Right atrium auricular region (tissue), 2 donors: Measurements from ENCODE around the gene NUTF2. TPM values are rescaled to one million over a fixed set of nuclear protein-coding genes. Genes with fewer than 3 reads are reported as not detected.

Experiments used
- DNase-seq: peaks from one replicate; pipeline ENCODE4 v3.0.0-alpha.2; 2019; ENCODE audit warnings: low spot score
- H3K27ac ChIP-seq, 2 donors: fragments of 200-600 bp; sonication (generic); 1 replicate in 1 of 2; 2 replicates in 1 of 2; pipeline ENCODE4 v1.5.1; 2016 to 2019
- H3K27me3 ChIP-seq, 2 donors: fragments of 200-600 bp; sonication (generic); one replicate each; pipeline versions ENCODE4 v1.5.1 to v1.6.0; 2017 to 2019
- H3K36me3 ChIP-seq: fragments of 200-600 bp; sonication (generic); one replicate; pipeline ENCODE4 v1.5.1; 2016
- H3K4me1 ChIP-seq, 2 donors: fragments of 200-600 bp; sonication (generic); one replicate each; pipeline versions ENCODE4 v1.5.1 to v1.6.0; 2017 to 2019
- H3K4me3 ChIP-seq, 2 donors: fragments of 200-600 bp; sonication (generic); 1 replicate in 1 of 2; 2 replicates in 1 of 2; pipeline ENCODE4 v1.5.1; 2017 to 2019; ENCODE audit warnings: mild to moderate bottlenecking in 1 of 2, moderate library complexity in 1 of 2
- H3K9me3 ChIP-seq, 2 donors: fragments of 200-600 bp; sonication (generic); one replicate each; pipeline ENCODE4 v1.5.1; 2019
- total RNA-seq, 2 donors: library from RNA; depleted of rRNA; stranded (reverse); fragments of >200 nt; gene quantifications; one replicate each; pipeline ENCODE4 v1.1.0, GENCODE V29; 2016
- TF ChIP-seq, protein P1 (sequence below), 2 donors: fragments of 200-600 bp; sonication (generic); IDR thresholded peaks; one replicate each; pipeline ENCODE4 v1.5.1; 2019; ENCODE audit warnings: antibody characterized with exemption in 2 of 2

Gene NUTF2
- 100 to 1,000 TPM in 1 of 2 donors, 10 to 100 TPM in 1; 44.6 to 132 TPM for total RNA-seq

DNA sequence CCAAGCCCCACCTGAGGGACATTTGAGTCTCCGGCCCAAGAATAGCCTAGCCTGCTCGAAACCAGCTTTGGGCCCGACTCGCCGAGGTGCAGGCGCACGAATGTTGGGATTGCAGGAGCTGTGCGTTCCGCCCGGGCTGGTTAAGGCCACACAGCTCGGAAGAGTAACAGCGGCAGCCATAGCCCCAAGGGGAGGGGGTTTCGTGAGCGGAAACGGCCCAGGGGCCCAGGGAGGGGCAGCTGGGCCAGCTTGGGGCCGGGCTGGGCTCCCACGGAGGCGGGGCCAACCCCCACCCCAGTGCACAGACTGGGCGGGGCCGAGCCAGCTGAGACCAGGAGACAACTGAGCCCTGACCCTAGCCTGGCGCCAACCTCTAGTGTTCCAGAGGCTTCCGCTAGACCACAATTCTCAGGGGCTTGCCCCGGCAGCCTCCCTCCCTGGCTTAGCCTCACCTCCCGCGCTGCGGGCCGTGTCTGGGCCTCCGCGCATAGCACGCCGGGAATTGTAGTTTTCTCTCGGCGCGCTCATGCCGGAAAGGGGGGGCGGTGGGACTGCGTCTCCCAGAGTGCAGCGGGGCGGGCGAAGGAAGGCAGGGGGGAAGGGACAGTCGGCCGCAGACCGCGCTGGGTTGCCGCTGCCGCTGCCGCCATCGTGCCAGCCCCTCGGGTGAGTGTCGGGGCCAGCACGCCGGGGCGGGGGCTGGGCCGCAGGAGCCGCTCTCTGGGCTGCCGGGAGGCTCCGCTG lies at the start of gene NUTF2:
NUTF2 (plus strand) TSS at position 614 of the 744 bp plus-strand sequence. CDS start 18,198 bp downstream, outside the sequence.
- H3K9me3 ChIP-seq, result no peaks in the 10 kb centered on the region
- no peaks in the 10 kb centered on the region for H3K36me3 ChIP-seq
- H3K27ac ChIP-seq, result peak within 1 kb of the TSS; percentile 95
- TF ChIP-seq, protein P1, sequence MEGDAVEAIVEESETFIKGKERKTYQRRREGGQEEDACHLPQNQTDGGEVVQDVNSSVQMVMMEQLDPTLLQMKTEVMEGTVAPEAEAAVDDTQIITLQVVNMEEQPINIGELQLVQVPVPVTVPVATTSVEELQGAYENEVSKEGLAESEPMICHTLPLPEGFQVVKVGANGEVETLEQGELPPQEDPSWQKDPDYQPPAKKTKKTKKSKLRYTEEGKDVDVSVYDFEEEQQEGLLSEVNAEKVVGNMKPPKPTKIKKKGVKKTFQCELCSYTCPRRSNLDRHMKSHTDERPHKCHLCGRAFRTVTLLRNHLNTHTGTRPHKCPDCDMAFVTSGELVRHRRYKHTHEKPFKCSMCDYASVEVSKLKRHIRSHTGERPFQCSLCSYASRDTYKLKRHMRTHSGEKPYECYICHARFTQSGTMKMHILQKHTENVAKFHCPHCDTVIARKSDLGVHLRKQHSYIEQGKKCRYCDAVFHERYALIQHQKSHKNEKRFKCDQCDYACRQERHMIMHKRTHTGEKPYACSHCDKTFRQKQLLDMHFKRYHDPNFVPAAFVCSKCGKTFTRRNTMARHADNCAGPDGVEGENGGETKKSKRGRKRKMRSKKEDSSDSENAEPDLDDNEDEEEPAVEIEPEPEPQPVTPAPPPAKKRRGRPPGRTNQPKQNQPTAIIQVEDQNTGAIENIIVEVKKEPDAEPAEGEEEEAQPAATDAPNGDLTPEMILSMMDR (IDR thresholded peaks at IDR 0.05), result no peak
- DNase-seq, result peak; percentile 94
- no peaks in the 10 kb centered on the region for H3K27me3 ChIP-seq
- H3K4me1 ChIP-seq, result peaks cover 0 to 63% of the 10 kb centered on the region in 2 donors
- H3K4me3 ChIP-seq, result peak within 1 kb of the TSS; percentile 71 to 97

DNA sequence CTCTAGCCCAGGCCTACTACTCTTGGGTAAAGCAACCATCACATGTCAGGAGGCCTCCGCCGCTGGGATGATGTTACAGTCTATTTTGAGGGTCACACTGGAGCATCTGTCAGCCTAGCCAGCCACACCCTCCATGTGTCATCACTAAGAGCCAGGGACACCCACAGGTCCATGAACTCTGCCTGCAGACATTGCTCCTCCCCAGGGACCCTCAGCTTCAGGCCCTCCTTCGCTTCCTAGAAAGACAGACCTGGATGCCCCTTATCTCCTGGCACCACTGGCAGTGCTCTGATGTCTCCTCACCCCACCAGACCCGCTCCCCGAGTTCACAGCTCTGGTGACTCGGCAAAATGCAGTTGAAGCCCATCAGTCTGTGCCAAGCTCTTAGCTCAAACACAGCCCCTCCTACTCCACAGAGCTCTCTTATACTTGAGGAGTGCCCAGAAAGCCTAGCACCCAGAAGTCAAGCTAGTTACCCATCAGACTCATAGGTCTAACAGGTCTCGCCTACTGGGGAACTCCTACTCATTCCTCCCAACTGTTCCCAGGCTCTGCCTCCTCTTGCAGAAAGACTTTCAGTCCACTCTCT lies 46.3 kb upstream of the NUTF2 start:
- H3K27me3 ChIP-seq, result no peaks in the 10 kb centered on the region
- peak; percentile 62 for DNase-seq
- no peak overlapping the region for H3K4me3 ChIP-seq
- TF ChIP-seq, protein P1 (IDR thresholded peaks at IDR 0.05), result no peak
- H3K9me3 ChIP-seq, result no peaks in the 10 kb centered on the region
- peaks cover 17% of the 10 kb centered on the region for H3K36me3 ChIP-seq
- H3K27ac ChIP-seq, result peak overlapping the region in 1 of 2 donors; percentile 73
- H3K4me1 ChIP-seq, result peaks cover 0 to 17% of the 10 kb centered on the region in 2 donors

DNA sequence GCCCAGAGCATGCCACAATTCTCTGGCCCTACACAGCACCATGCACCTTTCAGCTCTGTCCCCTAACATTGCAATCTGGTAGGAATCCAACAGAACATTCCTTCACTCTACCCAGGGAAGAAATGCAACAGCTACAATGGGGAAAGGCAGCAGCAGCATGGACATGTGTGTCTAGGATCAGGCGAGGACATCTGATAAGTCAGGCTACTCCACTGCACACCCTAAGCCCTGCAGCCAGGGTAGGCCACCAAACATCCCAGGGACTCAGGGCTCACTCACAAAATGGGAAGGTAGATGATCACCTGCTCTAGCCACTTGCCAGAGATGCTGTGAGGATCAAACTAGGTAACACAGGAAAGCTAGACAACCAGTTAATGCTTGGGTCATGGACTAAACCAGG lies 45.5 kb upstream of the NUTF2 start:
- TF ChIP-seq, protein P1 (IDR thresholded peaks at IDR 0.05), result no peak
- DNase-seq, result no peak
- H3K9me3 ChIP-seq, result no peaks in the 10 kb centered on the region
- H3K4me3 ChIP-seq, result no peak overlapping the region
- H3K27me3 ChIP-seq, result no peaks in the 10 kb centered on the region
- H3K4me1 ChIP-seq, result peaks cover 0 to 22% of the 10 kb centered on the region in 2 donors
- H3K27ac ChIP-seq, result no peak overlapping the region
- H3K36me3 ChIP-seq, result peaks cover 17% of the 10 kb centered on the region

DNA sequence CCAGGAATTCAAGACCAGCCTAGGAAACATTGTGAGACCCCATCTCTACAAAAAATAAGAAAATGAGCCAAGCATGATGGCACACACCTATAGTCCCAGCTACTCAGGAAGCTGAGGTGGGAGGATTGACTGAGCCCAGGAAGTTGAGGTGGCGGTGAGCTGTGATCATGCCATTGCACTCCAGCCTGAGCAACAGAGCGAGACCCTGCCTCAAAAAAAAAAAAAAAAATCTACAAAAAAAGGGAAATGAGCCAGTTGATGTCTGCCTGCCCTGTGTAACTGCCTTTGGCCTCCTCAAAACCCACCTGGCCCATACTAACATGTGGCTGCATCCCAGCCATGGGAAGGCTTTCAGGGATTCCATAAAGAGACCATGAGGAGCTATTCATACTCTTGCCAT lies 44.9 kb upstream of the NUTF2 start:
- no peak for DNase-seq
- H3K4me1 ChIP-seq, result peaks cover 0 to 22% of the 10 kb centered on the region in 2 donors
- no peak overlapping the region for H3K27ac ChIP-seq
- no peak overlapping the region for H3K4me3 ChIP-seq
- no peaks in the 10 kb centered on the region for H3K27me3 ChIP-seq
- TF ChIP-seq, protein P1 (IDR thresholded peaks at IDR 0.05), result no peak
- H3K36me3 ChIP-seq, result peaks cover 17% of the 10 kb centered on the region
- H3K9me3 ChIP-seq, result no peaks in the 10 kb centered on the region

DNA sequence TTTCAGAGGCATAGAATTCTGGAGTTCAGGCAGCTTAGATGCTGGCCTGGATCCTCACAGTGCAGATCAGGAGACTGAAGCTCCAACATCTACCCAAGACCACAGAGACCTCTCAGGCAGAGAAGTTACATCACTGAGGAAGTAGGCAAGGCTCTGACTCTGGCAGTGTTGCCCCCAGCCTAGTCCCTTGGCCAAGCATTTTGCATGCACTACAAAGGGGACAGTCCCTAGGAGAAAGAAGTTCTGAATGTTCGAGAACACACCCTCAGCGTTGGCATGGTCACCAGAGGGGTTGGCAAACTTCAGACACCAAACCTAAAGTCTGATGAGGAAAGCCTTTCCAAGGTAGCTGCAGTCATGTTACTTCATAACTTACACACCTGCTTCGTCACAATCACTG lies 42.8 kb upstream of the NUTF2 start:
- Histone ChIP-seq H3K9me3 (no peaks in the 10 kb centered on the region), H3K4me1 (peaks cover 0 to 27% of the 10 kb centered on the region in 2 donors), H3K27ac (no peak overlapping the region), H3K27me3 (no peaks in the 10 kb centered on the region), H3K36me3 (peaks cover 17% of the 10 kb centered on the region), H3K4me3 (no peak overlapping the region)
- DNase-seq, result no peak
- TF ChIP-seq, protein P1 (IDR thresholded peaks at IDR 0.05), result no peak
